HCT116 (cell line): ENCODE data around the gene SPRN. TPM values are rescaled to one million over a fixed set of nuclear protein-coding genes. Genes with fewer than 3 reads are reported as not detected.
"Not testable (repeated sequence)": the region's sequence is repeated elsewhere in the genome, so short reads cannot be mapped to it uniquely, and the experiment has no call there.

ENCODE experiments used
- ATAC-seq: fragments of 200-7000 bp; cut with Tn5 transposase; 2 replicates; pipeline ENCODE4 v1.9.1; 2020; ENCODE audit warnings: mild to moderate bottlenecking, moderate library complexity
- BruUV-seq: library from RNA; stranded (reverse); fragments of 400-500 nt; replicated peaks from 2 replicates; lab custom pipeline; 2021; lab: Mats Ljungman, UMichigan
- CTCF ChIA-PET: fragments of 300-600 bp; sonication (Branson Sonifier 250); formaldehyde crosslinking; loops from one replicate; lab custom pipeline; 2021; ENCODE audit warnings: antibody characterized with exemption; lab: Charles Lee
- POLR2A ChIA-PET: fragments of 300-600, 350-600 bp; sonication (Branson Sonifier 250); formaldehyde crosslinking; loops from one replicate; lab custom pipeline; 2021; ENCODE audit warnings: antibody characterized with exemption; lab: Charles Lee
- RAD21 ChIA-PET, 2 experiments: fragments of 300-600 bp; sonication (Branson Sonifier 250); formaldehyde crosslinking; loops; one replicate each; lab custom pipeline; 2023; ENCODE audit warnings: low total read pairs in 2 of 2; ENCODE audit not compliant: uncharacterized antibody in 2 of 2, unreplicated experiment in 2 of 2, low non-redundant PET in 1 of 2; lab: Charles Lee
- DNase-seq: peaks from one replicate; pipeline ENCODE4 v3.0.0-alpha.2; 2010; ENCODE audit warnings: low read depth, low spot score
- H2AFZ ChIP-seq: fragments of 200-600 bp; shearing (Covaris generic), sonication (generic); 2 replicates; pipeline ENCODE4 v1.6.1; 2017; ENCODE audit warnings: low read depth, mixed run types, mixed read lengths, antibody characterized with exemption, low read length; ENCODE audit not compliant: poor library complexity, severe bottlenecking
- H3K27ac ChIP-seq: 2 replicates; pipeline ENCODE4 v1.5.1; 2012; ENCODE audit warnings: low read depth, low read length
- H3K27me3 ChIP-seq: fragments of 200-600 bp; sonication (generic); 2 replicates; pipeline ENCODE4 v1.6.1; 2016; ENCODE audit warnings: mixed run types, low read length, mixed read lengths; ENCODE audit not compliant: insufficient read depth
- H3K36me3 ChIP-seq, 2 experiments: fragments of 200-500 bp in 1 of 2; fragments of 200-600 bp in 1 of 2; sonication (Bioruptor generic) in 1 of 2; sonication (generic) in 1 of 2; 2 replicates each; pipeline versions ENCODE4 v1.5.1 to v1.6.1; 2014 to 2016; ENCODE audit warnings: low read length in 2 of 2, inconsistent platforms in 1 of 2, mixed read lengths in 1 of 2, mixed run types in 1 of 2; ENCODE audit not compliant: insufficient read depth in 2 of 2, control insufficient read depth in 1 of 2
- H3K4me1 ChIP-seq, 2 experiments: fragments of 200-600 bp in 1 of 2; sonication (generic) in 1 of 2; 2 replicates each; pipeline versions ENCODE4 v1.5.1 to v1.6.1; 2012 to 2017; ENCODE audit warnings: low read length in 2 of 2, inconsistent platforms in 1 of 2, mild to moderate bottlenecking in 1 of 2, mixed read lengths in 1 of 2, mixed run types in 1 of 2, moderate library complexity in 1 of 2; ENCODE audit not compliant: insufficient read depth in 2 of 2, control insufficient read depth in 1 of 2
- H3K4me2 ChIP-seq: fragments of 200-600 bp; sonication (generic); 2 replicates; pipeline ENCODE4 v1.6.1; 2017; ENCODE audit warnings: mixed run types, low read length, mixed read lengths
- H3K4me3 ChIP-seq, 2 experiments: fragments of 200-600 bp in 1 of 2; sonication (generic) in 1 of 2; replicated peaks in 1 of 2; 2 replicates each; pipeline ENCODE4 v1.5.1; 2011 to 2016; ENCODE audit warnings: low read length in 2 of 2, control low read depth in 1 of 2, low read depth in 1 of 2, mild to moderate bottlenecking in 1 of 2, mixed read lengths in 1 of 2, mixed run types in 1 of 2
- H3K79me2 ChIP-seq: fragments of 200-600 bp; sonication (generic); 2 replicates; pipeline ENCODE4 v1.6.1; 2017; ENCODE audit warnings: mild to moderate bottlenecking, mixed run types, low read length, moderate library complexity, mixed read lengths; ENCODE audit not compliant: insufficient read depth
- H3K9ac ChIP-seq: fragments of 200-600 bp; sonication (generic); 2 replicates; pipeline ENCODE4 v1.6.1; 2016; ENCODE audit warnings: low read length, mixed read lengths
- H3K9me2 ChIP-seq: fragments of 200-600 bp; sonication (generic), shearing (Covaris generic); 2 replicates; pipeline ENCODE4 v1.6.1; 2017; ENCODE audit warnings: mixed run types, mild to moderate bottlenecking, moderate library complexity; ENCODE audit not compliant: insufficient read depth
- H3K9me3 ChIP-seq, 2 experiments: fragments of 200-500 bp in 1 of 2; fragments of 200-600 bp in 1 of 2; sonication (Bioruptor generic) in 1 of 2; sonication (generic) in 1 of 2; 2 replicates each; pipeline ENCODE4 v1.6.1; 2014 to 2017; ENCODE audit warnings: low read length in 2 of 2, mixed read lengths in 2 of 2, inconsistent platforms in 1 of 2, low read depth in 1 of 2, mild to moderate bottlenecking in 1 of 2, mixed run types in 1 of 2, moderate library complexity in 1 of 2; ENCODE audit not compliant: control insufficient read depth in 1 of 2, insufficient read depth in 1 of 2
- H4K20me1 ChIP-seq: fragments of 200-600 bp; sonication (generic), shearing (Covaris generic); 2 replicates; pipeline ENCODE4 v1.6.1; 2017; ENCODE audit warnings: mixed run types, mild to moderate bottlenecking, moderate library complexity; ENCODE audit not compliant: insufficient read depth
- CBX3 ChIP-seq: IDR thresholded peaks from 2 replicates; pipeline ENCODE4 v1.6.1; 2012; ENCODE audit warnings: low read depth
- FOSL1 ChIP-seq: IDR thresholded peaks from 2 replicates; pipeline ENCODE4 v1.6.1; 2012; ENCODE audit warnings: low read depth
- JUND ChIP-seq: IDR thresholded peaks from 2 replicates; pipeline ENCODE4 v1.6.1; 2012
- REST ChIP-seq: IDR thresholded peaks from 2 replicates; pipeline ENCODE4 v1.6.1; 2012; ENCODE audit warnings: low read depth
- YY1 ChIP-seq: IDR thresholded peaks from 2 replicates; pipeline ENCODE4 v1.6.1; 2011; ENCODE audit warnings: low read length, low read depth, moderate library complexity, mild to moderate bottlenecking; ENCODE audit not compliant: insufficient replicate concordance; ENCODE audit errors: extremely low read depth
- intact Hi-C: fragments of 100-400 bp; cut with micrococcal nuclease; formaldehyde crosslinking; loops from 2 replicates; pipeline ENCODE4 v1.10.0; 2022
- total RNA-seq: library from RNA; stranded (reverse); gene quantifications from one replicate; pipeline ENCODE4 v1.2.1, GENCODE V29; 2021; ENCODE audit not compliant: unreplicated experiment

The SPRN gene
- total RNA-seq, 1 experiment from 2014 or later = not detected

GRCh38 chr10:133377025-133377817 is 47.2 kb downstream of the SPRN start:
- no peak overlapping the region for H3K9ac ChIP-seq
- intact Hi-C loops = no loop called here

GRCh38 chr10:133376183-133376582 is 48.2 kb downstream of the SPRN start:
- H3K4me1 ChIP-seq, H3K4me3 ChIP-seq, RAD21 ChIA-PET: not testable (repeated sequence)

More at GRCh38 chr10:133377025-133377817, 47.2 kb downstream of the SPRN start:
- Histone ChIP-seq H3K9me3 (no peaks in the 10 kb centered on the region), H2AFZ (no peak overlapping the region), H3K79me2 (0 out of 2 replicates have a peak, but pooled peaks cover 2% of the 10 kb centered on the region), H3K36me3 (no peaks in the 10 kb centered on the region), H3K27me3 (no peaks in the 10 kb centered on the region), H3K4me1 (peaks cover 0 to 10% of the 10 kb centered on the region in 2 experiments; a peak in 2 of 4 replicates), H3K4me2 (no peak overlapping the region), H3K4me3 (no peak overlapping the region), H4K20me1 (no peaks in the 10 kb centered on the region), H3K27ac (no peak overlapping the region)
- ATAC-seq (no peak), DNase-seq (no peak)
- BruUV-seq = no TSS peak
- POLR2A ChIA-PET = no interaction called here
- RAD21 ChIA-PET = no interaction called here
- CTCF ChIA-PET = no interaction called here
- no peak for TF ChIP-seq FOSL1
- no peak for TF ChIP-seq CBX3
- no peak for TF ChIP-seq YY1
- no peak for TF ChIP-seq JUND
- no peak for TF ChIP-seq REST
- TF ChIP-seq, all 23 proteins: peak for 0
- H3K9me2 ChIP-seq = no peaks in the 10 kb centered on the region

More at GRCh38 chr10:133376183-133376582, 48.2 kb downstream of the SPRN start:
- intact Hi-C loops, H4K20me1 ChIP-seq, H3K27ac ChIP-seq, BruUV-seq, DNase-seq, POLR2A ChIA-PET, H3K4me2 ChIP-seq, CTCF ChIA-PET, H3K9ac ChIP-seq, H2AFZ ChIP-seq, H3K9me2 ChIP-seq, H3K9me3 ChIP-seq, H3K79me2 ChIP-seq, H3K36me3 ChIP-seq, ATAC-seq, H3K27me3 ChIP-seq: not testable (repeated sequence)
